MCF 10A (cell line): Measurements from ENCODE around the gene AVL9. TPM values are rescaled to one million over a fixed set of nuclear protein-coding genes. Genes with fewer than 3 reads are reported as not detected.

ENCODE experiments used
- BruUV-seq: library from RNA; stranded (reverse); fragments of 400-500 nt; replicated peaks from 2 replicates; lab custom pipeline; 2021; lab: Mats Ljungman, UMichigan
- CTCF ChIA-PET: fragments of 300-600 bp; sonication (Branson Sonifier 250); formaldehyde crosslinking; extraction: SDS; loops from one replicate; lab custom pipeline; 2021; ENCODE audit warnings: antibody characterized with exemption, inconsistent platforms; lab: Yijun Ruan, JAX
- POLR2A ChIA-PET: fragments of 300-600, 350-650 bp; sonication (Branson Sonifier 250); formaldehyde crosslinking; extraction: SDS; loops from one replicate; lab custom pipeline; 2020; ENCODE audit warnings: antibody characterized with exemption, inconsistent platforms; lab: Yijun Ruan, JAX
- DNase-seq: peaks from one replicate; pipeline ENCODE4 v3.0.0-alpha.2; 2018; ENCODE audit not compliant: unreplicated experiment
- H3K27ac Mint-ChIP-seq: one replicate; pipeline ENCODE4 v1.8.0; 2022; ENCODE audit warnings: mild to moderate bottlenecking, low read depth, mixed read lengths; ENCODE audit not compliant: unreplicated experiment
- H3K27me3 Mint-ChIP-seq: one replicate; pipeline ENCODE4 v1.8.0; 2022; ENCODE audit warnings: mixed read lengths; ENCODE audit not compliant: insufficient read depth, unreplicated experiment
- H3K36me3 Mint-ChIP-seq: one replicate; pipeline ENCODE4 v1.8.0; 2022; ENCODE audit warnings: mild to moderate bottlenecking, moderate library complexity, mixed read lengths; ENCODE audit not compliant: insufficient read depth, unreplicated experiment
- H3K4me1 Mint-ChIP-seq: one replicate; pipeline ENCODE4 v1.8.0; 2022; ENCODE audit warnings: mixed read lengths; ENCODE audit not compliant: insufficient read depth, unreplicated experiment
- H3K4me3 Mint-ChIP-seq: one replicate; pipeline ENCODE4 v1.8.0; 2022; ENCODE audit warnings: mild to moderate bottlenecking, moderate library complexity, mixed read lengths; ENCODE audit not compliant: unreplicated experiment
- H3K9me3 Mint-ChIP-seq: one replicate; pipeline ENCODE4 v1.8.0; 2022; ENCODE audit warnings: mixed read lengths; ENCODE audit not compliant: unreplicated experiment
- CTCF ChIP-seq: fragments of 200-600 bp; IDR thresholded peaks from one replicate; pipeline ENCODE4 v1.8.0; 2022; ENCODE audit warnings: antibody characterized with exemption, mild to moderate bottlenecking; ENCODE audit not compliant: unreplicated experiment
- intact Hi-C: fragments of 100-400 bp; cut with micrococcal nuclease; formaldehyde crosslinking; loops from 2 replicates; pipeline ENCODE4 v1.14.1; 2022
- total RNA-seq: library from RNA; stranded (reverse); gene quantifications from 2 replicates; pipeline ENCODE4 v1.2.3, GENCODE V29; 2022

Gene AVL9
- total RNA-seq, 1 experiment from 2014 or later: 38.6 TPM

- POLR2A ChIA-PET: no interaction called here
- no peak for TF ChIP-seq CTCF
- Mint-ChIP-seq H3K4me3 (no peak overlapping the region), H3K27ac (peak overlapping the region; percentile 23), H3K27me3 (no peaks in the 10 kb centered on the region), H3K36me3 (peaks cover 18% of the 10 kb centered on the region), H3K9me3 (no peaks in the 10 kb centered on the region), H3K4me1 (peaks cover 6% of the 10 kb centered on the region)
- no peak for DNase-seq
- intact Hi-C loops: no loop called here
- no TSS peak for BruUV-seq
- CTCF ChIA-PET: no interaction called here
Measured at GRCh38 chr7:32533276-32534029, 38.2 kb downstream of the AVL9 start.

GRCh38 chr7:32535162-32535702, 39.9 kb downstream of the AVL9 start:
- CTCF ChIA-PET: no interaction called here
- Mint-ChIP-seq H3K4me3 (no peak overlapping the region), H3K27me3 (no peaks in the 10 kb centered on the region), H3K27ac (no peak overlapping the region), H3K36me3 (peaks cover 18% of the 10 kb centered on the region), H3K4me1 (peaks cover 12% of the 10 kb centered on the region), H3K9me3 (no peaks in the 10 kb centered on the region)
- no TSS peak for BruUV-seq
- intact Hi-C loops: no loop called here
- POLR2A ChIA-PET: interaction anchor here (2.7 kb wide), 1 partner anchor 39 kb away, joined by 10 read pairs; the partner anchor contains the start of gene AVL9
- DNase-seq: no peak
- TF ChIP-seq CTCF: no peak

GRCh38 chr7:32536016-32536415, 40.7 kb downstream of the AVL9 start:
- peaks cover 14% of the 10 kb centered on the region for H3K4me1 Mint-ChIP-seq
- H3K27me3 Mint-ChIP-seq: no peaks in the 10 kb centered on the region
- no peak overlapping the region for H3K4me3 Mint-ChIP-seq
- no peak overlapping the region for H3K27ac Mint-ChIP-seq
- intact Hi-C loops: loop anchor here (2.0 kb wide), 1 partner anchor 45 kb away; the partner anchor contains the start of gene LSM5
- peaks cover 18% of the 10 kb centered on the region for H3K36me3 Mint-ChIP-seq
- no peak for TF ChIP-seq CTCF
- DNase-seq: no peak
- H3K9me3 Mint-ChIP-seq: no peaks in the 10 kb centered on the region
- CTCF ChIA-PET: interaction anchor here (1.0 kb wide), 1 partner anchor 16 kb away, joined by 3 read pairs; no protein-coding TSS in a partner anchor
- BruUV-seq: no TSS peak
- POLR2A ChIA-PET: interaction anchor here (2.7 kb wide), 1 partner anchor 40 kb away, joined by 10 read pairs; the partner anchor contains the start of gene AVL9

GRCh38 chr7:32536585-32536984, 41.3 kb downstream of the AVL9 start:
- POLR2A ChIA-PET: interaction anchor here (2.7 kb wide), 1 partner anchor 41 kb away, joined by 10 read pairs; the partner anchor contains the start of gene AVL9
- peak; percentile 77 for DNase-seq

More at GRCh38 chr7:32536585-32536984, 41.3 kb downstream of the AVL9 start:
- no peaks in the 10 kb centered on the region for H3K9me3 Mint-ChIP-seq
- intact Hi-C loops: loop anchor here (2.0 kb wide), 1 partner anchor 46 kb away; the partner anchor contains the start of gene LSM5
- H3K27me3 Mint-ChIP-seq: no peaks in the 10 kb centered on the region
- CTCF ChIA-PET: interaction anchor here (1.0 kb wide), 1 partner anchor 17 kb away, joined by 3 read pairs; no protein-coding TSS in a partner anchor
- H3K27ac Mint-ChIP-seq: no peak overlapping the region
- peaks cover 15% of the 10 kb centered on the region for H3K36me3 Mint-ChIP-seq
- no peak overlapping the region for H3K4me3 Mint-ChIP-seq
- H3K4me1 Mint-ChIP-seq: peaks cover 14% of the 10 kb centered on the region
- BruUV-seq: no TSS peak
- TF ChIP-seq CTCF: no peak
